Measurements from ENCODE around the gene IL1RN. TPM values are rescaled to one million over a fixed set of nuclear protein-coding genes. Genes with fewer than 3 reads are reported as not detected.

The IL1RN gene
- total and polyA plus RNA-seq, 10 of the 15 experiments (the other 5 are each of a cell fraction or from before 2014, with no cell fraction given), result 0.04 TPM; not detected in 7

- TF ChIP-seq, protein P1, sequence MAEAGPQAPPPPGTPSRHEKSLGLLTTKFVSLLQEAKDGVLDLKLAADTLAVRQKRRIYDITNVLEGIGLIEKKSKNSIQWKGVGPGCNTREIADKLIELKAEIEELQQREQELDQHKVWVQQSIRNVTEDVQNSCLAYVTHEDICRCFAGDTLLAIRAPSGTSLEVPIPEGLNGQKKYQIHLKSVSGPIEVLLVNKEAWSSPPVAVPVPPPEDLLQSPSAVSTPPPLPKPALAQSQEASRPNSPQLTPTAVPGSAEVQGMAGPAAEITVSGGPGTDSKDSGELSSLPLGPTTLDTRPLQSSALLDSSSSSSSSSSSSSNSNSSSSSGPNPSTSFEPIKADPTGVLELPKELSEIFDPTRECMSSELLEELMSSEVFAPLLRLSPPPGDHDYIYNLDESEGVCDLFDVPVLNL (IDR thresholded peaks at IDR 0.05; ENCODE audit: low read depth, low read length), result no peak
- TF ChIP-seq, protein P2, sequence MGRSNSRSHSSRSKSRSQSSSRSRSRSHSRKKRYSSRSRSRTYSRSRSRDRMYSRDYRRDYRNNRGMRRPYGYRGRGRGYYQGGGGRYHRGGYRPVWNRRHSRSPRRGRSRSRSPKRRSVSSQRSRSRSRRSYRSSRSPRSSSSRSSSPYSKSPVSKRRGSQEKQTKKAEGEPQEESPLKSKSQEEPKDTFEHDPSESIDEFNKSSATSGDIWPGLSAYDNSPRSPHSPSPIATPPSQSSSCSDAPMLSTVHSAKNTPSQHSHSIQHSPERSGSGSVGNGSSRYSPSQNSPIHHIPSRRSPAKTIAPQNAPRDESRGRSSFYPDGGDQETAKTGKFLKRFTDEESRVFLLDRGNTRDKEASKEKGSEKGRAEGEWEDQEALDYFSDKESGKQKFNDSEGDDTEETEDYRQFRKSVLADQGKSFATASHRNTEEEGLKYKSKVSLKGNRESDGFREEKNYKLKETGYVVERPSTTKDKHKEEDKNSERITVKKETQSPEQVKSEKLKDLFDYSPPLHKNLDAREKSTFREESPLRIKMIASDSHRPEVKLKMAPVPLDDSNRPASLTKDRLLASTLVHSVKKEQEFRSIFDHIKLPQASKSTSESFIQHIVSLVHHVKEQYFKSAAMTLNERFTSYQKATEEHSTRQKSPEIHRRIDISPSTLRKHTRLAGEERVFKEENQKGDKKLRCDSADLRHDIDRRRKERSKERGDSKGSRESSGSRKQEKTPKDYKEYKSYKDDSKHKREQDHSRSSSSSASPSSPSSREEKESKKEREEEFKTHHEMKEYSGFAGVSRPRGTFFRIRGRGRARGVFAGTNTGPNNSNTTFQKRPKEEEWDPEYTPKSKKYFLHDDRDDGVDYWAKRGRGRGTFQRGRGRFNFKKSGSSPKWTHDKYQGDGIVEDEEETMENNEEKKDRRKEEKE (IDR thresholded peaks at IDR 0.05), result no peak
- TF ChIP-seq TCF12 (IDR thresholded peaks at IDR 0.05; ENCODE audit: low read depth, low read length), result 0 out of 2 replicates have a peak, but pooled peaks have one; percentile 27
- TF ChIP-seq HDAC2 (IDR thresholded peaks at IDR 0.05), result no peak
- TF ChIP-seq, protein P3, sequence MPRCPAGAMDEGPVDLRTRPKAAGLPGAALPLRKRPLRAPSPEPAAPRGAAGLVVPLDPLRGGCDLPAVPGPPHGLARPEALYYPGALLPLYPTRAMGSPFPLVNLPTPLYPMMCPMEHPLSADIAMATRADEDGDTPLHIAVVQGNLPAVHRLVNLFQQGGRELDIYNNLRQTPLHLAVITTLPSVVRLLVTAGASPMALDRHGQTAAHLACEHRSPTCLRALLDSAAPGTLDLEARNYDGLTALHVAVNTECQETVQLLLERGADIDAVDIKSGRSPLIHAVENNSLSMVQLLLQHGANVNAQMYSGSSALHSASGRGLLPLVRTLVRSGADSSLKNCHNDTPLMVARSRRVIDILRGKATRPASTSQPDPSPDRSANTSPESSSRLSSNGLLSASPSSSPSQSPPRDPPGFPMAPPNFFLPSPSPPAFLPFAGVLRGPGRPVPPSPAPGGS (IDR thresholded peaks at IDR 0.05; ENCODE audit: borderline replicate concordance, insufficient read depth, low read depth, low read length, poor library complexity, severe bottlenecking), result peak; percentile 22
- TF ChIP-seq NR2C2 (IDR thresholded peaks at IDR 0.05; ENCODE audit: borderline replicate concordance, control insufficient read depth, insufficient read length, low read depth), result no peak
- TF ChIP-seq BCL11A (IDR thresholded peaks at IDR 0.05; ENCODE audit: low read depth, low read length), result no peak
- TF ChIP-seq EP300 (IDR thresholded peaks at IDR 0.05; ENCODE audit: borderline replicate concordance in 1 of 2, control insufficient read depth in 1 of 2, low read depth in 2 of 2, low read length in 2 of 2), result no peak
- TF ChIP-seq STAT1 (conservative IDR thresholded peaks at IDR 0.05), result no peak
- TF ChIP-seq SP1 (IDR thresholded peaks at IDR 0.05; ENCODE audit: low read depth, low read length), result no peak
- no peak for TF ChIP-seq SIN3A (IDR thresholded peaks at IDR 0.05; ENCODE audit: low read depth, low read length)
- TF ChIP-seq BACH1 (IDR thresholded peaks at IDR 0.05; ENCODE audit: borderline replicate concordance), result no peak
- peak; percentile 85; the same call in 2 of the 3 replicates for TF ChIP-seq POU2F2 (IDR thresholded peaks at IDR 0.05; ENCODE audit: borderline replicate concordance, low read depth, low read length)
- TF ChIP-seq ZNF384 (IDR thresholded peaks at IDR 0.05; ENCODE audit: borderline replicate concordance, low read depth, low read length), result no peak
- no peak for TF ChIP-seq WRNIP1 (IDR thresholded peaks at IDR 0.05; ENCODE audit: borderline replicate concordance, low read depth, low read length)
- no peak for TF ChIP-seq SREBF1 (IDR thresholded peaks at IDR 0.05; ENCODE audit: low read length)
- TF ChIP-seq ZBTB11 (CRISPR knock-in tag; IDR thresholded peaks at IDR 0.05), result no peak
- no peak for TF ChIP-seq CEBPB (IDR thresholded peaks at IDR 0.05; ENCODE audit: borderline replicate concordance in 1 of 2, low read depth in 2 of 2, low read length in 2 of 2)
- peak; percentile 74 for TF ChIP-seq ATF7 (IDR thresholded peaks at IDR 0.05; ENCODE audit: low read depth)
- TF ChIP-seq BRCA1 (IDR thresholded peaks at IDR 0.05; ENCODE audit: low read depth, low read length), result no peak
- no peak for TF ChIP-seq ZNF24 (IDR thresholded peaks at IDR 0.05)
Observed at GRCh38 chr2:113173542-113174375, 46.4 kb downstream of the IL1RN start, which contains the start of gene PSD4 (continued).

Measured in GM12878 (cell line).